K562 (cell line): ENCODE results near the gene SGMS1. TPM values are rescaled to one million over a fixed set of nuclear protein-coding genes. Genes with fewer than 3 reads are reported as not detected.

Source experiments
- CREB3L1 ChIP-seq: fragments of 450-650 bp; IDR thresholded peaks from 2 replicates; pipeline ENCODE4 v1.6.1; 2014; ENCODE audit warnings: low read depth, mild to moderate bottlenecking, moderate library complexity, borderline replicate concordance
- DLX4 ChIP-seq: fragments of 250-450 bp; sonication (Bioruptor Pico); IDR thresholded peaks from 2 replicates; pipeline ENCODE4 v1.6.1; 2021; ENCODE audit warnings: mild to moderate bottlenecking
- HCFC1 ChIP-seq: IDR thresholded peaks from 2 replicates; pipeline ENCODE4 v1.6.1; 2012; ENCODE audit warnings: low read depth, low read length, improper control_type of control experiment
- HMBOX1 ChIP-seq: sonication (generic); IDR thresholded peaks from 2 replicates; pipeline ENCODE4 v1.6.1; 2016
- MAFG ChIP-seq: fragments of 450-650 bp; conservative IDR thresholded peaks from 2 replicates; pipeline ENCODE4 v1.6.1; 2016; ENCODE audit warnings: missing genetic modification characterization, missing compliant biosample characterization
- NELFE ChIP-seq: IDR thresholded peaks from 2 replicates; pipeline ENCODE4 v1.6.1; 2011; ENCODE audit warnings: mild to moderate bottlenecking; ENCODE audit not compliant: insufficient read depth, insufficient read length
- PKNOX1 ChIP-seq: fragments of 450-650 bp; IDR thresholded peaks from 2 replicates; pipeline ENCODE4 v1.6.1; 2016
- POLR2AphosphoS5 ChIP-seq: IDR thresholded peaks from 2 replicates; pipeline ENCODE4 v1.6.1; 2011; ENCODE audit warnings: mild to moderate bottlenecking, low read depth, low read length, moderate library complexity; ENCODE audit not compliant: control insufficient read depth, insufficient read depth
- POLR2H ChIP-seq: IDR thresholded peaks from 2 replicates; pipeline ENCODE4 v1.6.1; 2016; ENCODE audit warnings: missing genetic modification characterization, low read depth, mild to moderate bottlenecking, control low read depth, missing compliant biosample characterization, moderate library complexity
- RCOR1 ChIP-seq, 2 experiments: IDR thresholded peaks; 2 replicates each; pipeline ENCODE4 v1.6.1; 2012; ENCODE audit warnings: low read depth in 2 of 2, low read length in 2 of 2, borderline replicate concordance in 1 of 2, improper control_type of control experiment in 1 of 2
- STAG1 ChIP-seq: sonication (generic); formaldehyde crosslinking; IDR thresholded peaks from 2 replicates; pipeline ENCODE4 v1.5.0; 2020; ENCODE audit warnings: missing genetic modification reagents, borderline replicate concordance
- TARDBP ChIP-seq: fragments of 450-650 bp; IDR thresholded peaks from 2 replicates; pipeline ENCODE4 v1.6.1; 2016
- TEAD1 ChIP-seq, 2 experiments: fragments of 450-650 bp in 1 of 2; sonication (generic) in 1 of 2; formaldehyde crosslinking; IDR thresholded peaks; 2 replicates each; pipeline versions ENCODE4 v1.4.0 to v1.8.0; 2020 to 2022; ENCODE audit warnings: mild to moderate bottlenecking in 2 of 2, missing genetic modification reagents in 1 of 2
- ZBTB8A ChIP-seq: fragments of 450-650 bp; IDR thresholded peaks from 2 replicates; pipeline ENCODE4 v1.6.1; 2018; ENCODE audit warnings: mild to moderate bottlenecking, moderate library complexity; ENCODE audit not compliant: partially characterized antibody
- ZNF12 ChIP-seq: sonication (generic); formaldehyde crosslinking; IDR thresholded peaks from 2 replicates; pipeline ENCODE4 v1.4.0; 2020; ENCODE audit warnings: mild to moderate bottlenecking, missing genetic modification reagents
- ZNF586 ChIP-seq: fragments of 450-650 bp; formaldehyde crosslinking; conservative IDR thresholded peaks from 2 replicates; pipeline ENCODE4 v1.4.0; 2020; ENCODE audit warnings: mild to moderate bottlenecking, moderate library complexity
- ZSCAN29 ChIP-seq: fragments of 450-650 bp; IDR thresholded peaks from 2 replicates; pipeline ENCODE4 v1.6.1; 2017
- polyA plus RNA-seq, 8 experiments: library from polyadenylated mRNA; depleted of rRNA in 4 of 8; stranded (reverse) in 5 of 8; unstranded in 3 of 8; fragments of >200 nt; fragmentation: Nextera tagmentation in 2 of 8; fragmentation: Illumina TruSeq in 1 of 8; extraction: Ambion mirVana in 2 of 8; extraction: Trizol in 1 of 8; gene quantifications; 2 replicates each; pipeline versions ENCODE4 v1.2.1 to v1.2.3, GENCODE V29; 2011 to 2014; ENCODE audit warnings: inconsistent platforms in 1 of 8, missing spikeins in 1 of 8
- total RNA-seq, 7 experiments: library from RNA; depleted of rRNA in 6 of 7; stranded (reverse); fragments of >200 nt in 6 of 7; fragmentation: Illumina TruSeq in 2 of 7; extraction: Trizol in 2 of 7; gene quantifications; 2 replicates each; pipeline versions ENCODE4 v1.2.1 to v1.2.3, GENCODE V29; 2011 to 2021; ENCODE audit warnings: low replicate concordance in 1 of 7
- TF ChIP-seq, protein P1 (sequence below): fragments of 250-450 bp; sonication (Bioruptor Pico); IDR thresholded peaks from 2 replicates; pipeline ENCODE4 v1.4.0; 2020; ENCODE audit warnings: mild to moderate bottlenecking, moderate library complexity, borderline replicate concordance
- TF ChIP-seq, protein P2 (sequence below), 2 experiments: fragments of 450-650 bp; IDR thresholded peaks; 2 replicates each; pipeline ENCODE4 v1.6.1; 2016

Gene SGMS1
- total and polyA plus RNA-seq, 9 of the 15 experiments (the other 6 are each of a cell fraction or from before 2014, with no cell fraction given): 22.6 to 232 (median 82.2) TPM

DNA sequence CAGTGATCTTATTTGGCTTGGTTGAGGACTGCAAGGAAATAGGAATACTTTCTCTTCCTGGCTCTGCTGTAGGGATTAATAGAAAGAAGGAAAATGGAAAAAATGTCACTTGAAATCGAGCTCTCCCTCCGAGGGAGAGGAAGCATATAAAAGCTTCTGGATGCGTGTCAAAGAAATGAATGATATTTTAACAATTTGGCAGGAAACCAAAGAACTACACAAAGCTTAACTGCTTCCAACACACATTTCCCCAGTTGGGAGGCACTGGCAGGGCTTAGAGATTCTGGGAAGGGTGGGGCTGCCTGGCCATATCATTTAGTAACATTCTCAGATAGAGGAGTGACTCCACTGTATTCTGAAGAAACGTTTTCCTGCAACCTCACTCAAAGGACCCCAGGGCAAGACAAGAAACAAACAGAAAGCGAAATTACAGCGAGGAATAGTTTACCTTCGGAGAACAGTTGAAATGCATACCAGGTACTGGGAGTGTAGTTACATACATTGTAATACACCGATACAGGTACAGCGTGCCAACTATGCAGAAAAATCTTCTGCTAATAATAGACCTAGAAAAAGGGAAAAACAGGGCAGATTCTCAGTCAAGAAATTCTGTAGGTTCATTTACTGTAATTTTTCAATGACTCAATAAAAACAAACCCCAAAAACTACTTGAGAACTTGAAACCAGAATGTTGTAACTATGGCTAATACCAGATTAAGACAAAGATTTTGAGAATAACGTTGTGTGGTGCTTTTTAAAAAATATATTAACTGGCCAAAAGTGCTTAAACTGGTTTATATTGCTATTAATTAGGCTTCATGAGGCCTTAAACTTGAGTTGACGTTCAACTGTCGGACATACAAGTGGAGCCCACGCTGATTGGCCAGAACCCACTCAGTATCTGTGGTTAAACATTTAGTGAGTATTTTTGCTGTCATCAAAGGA lies 296.7 kb downstream of the SGMS1 start (continued):
- no peak for TF ChIP-seq ZBTB8A
- no peak for TF ChIP-seq TARDBP
- TF ChIP-seq, protein P1, sequence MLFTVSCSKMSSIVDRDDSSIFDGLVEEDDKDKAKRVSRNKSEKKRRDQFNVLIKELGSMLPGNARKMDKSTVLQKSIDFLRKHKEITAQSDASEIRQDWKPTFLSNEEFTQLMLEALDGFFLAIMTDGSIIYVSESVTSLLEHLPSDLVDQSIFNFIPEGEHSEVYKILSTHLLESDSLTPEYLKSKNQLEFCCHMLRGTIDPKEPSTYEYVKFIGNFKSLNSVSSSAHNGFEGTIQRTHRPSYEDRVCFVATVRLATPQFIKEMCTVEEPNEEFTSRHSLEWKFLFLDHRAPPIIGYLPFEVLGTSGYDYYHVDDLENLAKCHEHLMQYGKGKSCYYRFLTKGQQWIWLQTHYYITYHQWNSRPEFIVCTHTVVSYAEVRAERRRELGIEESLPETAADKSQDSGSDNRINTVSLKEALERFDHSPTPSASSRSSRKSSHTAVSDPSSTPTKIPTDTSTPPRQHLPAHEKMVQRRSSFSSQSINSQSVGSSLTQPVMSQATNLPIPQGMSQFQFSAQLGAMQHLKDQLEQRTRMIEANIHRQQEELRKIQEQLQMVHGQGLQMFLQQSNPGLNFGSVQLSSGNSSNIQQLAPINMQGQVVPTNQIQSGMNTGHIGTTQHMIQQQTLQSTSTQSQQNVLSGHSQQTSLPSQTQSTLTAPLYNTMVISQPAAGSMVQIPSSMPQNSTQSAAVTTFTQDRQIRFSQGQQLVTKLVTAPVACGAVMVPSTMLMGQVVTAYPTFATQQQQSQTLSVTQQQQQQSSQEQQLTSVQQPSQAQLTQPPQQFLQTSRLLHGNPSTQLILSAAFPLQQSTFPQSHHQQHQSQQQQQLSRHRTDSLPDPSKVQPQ (CRISPR knock-in tag): no peak
- TF ChIP-seq TEAD1 (CRISPR knock-in tag; IDR thresholded peaks at IDR 0.05): peak; percentile 32 to 97
- no peak for TF ChIP-seq PKNOX1
- TF ChIP-seq POLR2H: peak; percentile 79
- TF ChIP-seq DLX4 (CRISPR knock-in tag): no peak
- peak; percentile 93 for TF ChIP-seq MAFG (tag)
- peak; percentile 99 for TF ChIP-seq POLR2AphosphoS5
- TF ChIP-seq HMBOX1: peak; percentile 90
- TF ChIP-seq ZNF12: no peak
- TF ChIP-seq, protein P2, sequence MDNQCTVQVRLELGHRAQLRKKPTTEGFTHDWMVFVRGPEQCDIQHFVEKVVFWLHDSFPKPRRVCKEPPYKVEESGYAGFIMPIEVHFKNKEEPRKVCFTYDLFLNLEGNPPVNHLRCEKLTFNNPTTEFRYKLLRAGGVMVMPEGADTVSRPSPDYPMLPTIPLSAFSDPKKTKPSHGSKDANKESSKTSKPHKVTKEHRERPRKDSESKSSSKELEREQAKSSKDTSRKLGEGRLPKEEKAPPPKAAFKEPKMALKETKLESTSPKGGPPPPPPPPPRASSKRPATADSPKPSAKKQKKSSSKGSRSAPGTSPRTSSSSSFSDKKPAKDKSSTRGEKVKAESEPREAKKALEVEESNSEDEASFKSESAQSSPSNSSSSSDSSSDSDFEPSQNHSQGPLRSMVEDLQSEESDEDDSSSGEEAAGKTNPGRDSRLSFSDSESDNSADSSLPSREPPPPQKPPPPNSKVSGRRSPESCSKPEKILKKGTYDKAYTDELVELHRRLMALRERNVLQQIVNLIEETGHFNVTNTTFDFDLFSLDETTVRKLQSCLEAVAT (IDR thresholded peaks at IDR 0.05): no peak
- TF ChIP-seq ZNF586 (CRISPR knock-in tag): no peak
- TF ChIP-seq CREB3L1: no peak
- TF ChIP-seq NELFE: no peak
- peak; percentile 40; the same call in 1 of the 2 replicates for TF ChIP-seq HCFC1
- no peak for TF ChIP-seq STAG1 (CRISPR knock-in tag)
- TF ChIP-seq RCOR1 (IDR thresholded peaks at IDR 0.05; ENCODE audit: borderline replicate concordance in 1 of 2, low read depth in 2 of 2, low read length in 2 of 2): peak; percentile 97 to 99
- TF ChIP-seq ZSCAN29: no peak
